Measurements from ENCODE around the gene ELOVL2. TPM values are rescaled to one million over a fixed set of nuclear protein-coding genes. Genes with fewer than 3 reads are reported as not detected.

The ELOVL2 gene
- total RNA-seq, 1 donor from 2014 or later: 0.04 TPM

DNA sequence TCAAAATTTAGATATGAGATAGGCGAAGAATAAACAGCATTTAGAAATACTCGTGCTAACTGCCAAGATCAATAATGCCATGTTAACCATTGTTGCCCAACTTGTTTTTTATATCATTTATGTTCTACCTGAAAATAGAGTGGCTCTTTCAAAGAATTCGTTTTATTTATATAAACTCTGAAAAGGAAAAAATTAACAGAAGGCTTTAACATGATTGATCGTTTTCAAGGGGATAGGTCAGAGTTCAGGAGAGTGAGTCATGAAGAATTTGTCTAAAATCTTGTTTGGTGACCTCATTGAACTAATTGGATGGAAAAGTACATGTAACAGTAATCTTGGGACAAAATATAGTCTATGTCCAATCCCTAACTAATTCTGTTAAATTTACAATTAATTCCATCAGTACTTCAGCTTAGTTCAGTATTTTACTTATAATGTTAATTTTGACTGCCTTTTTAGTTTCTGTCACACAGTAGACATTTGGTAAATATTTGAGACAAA is 11.1 kb upstream of the ELOVL2 start:
- ATAC-seq: no peak

- ATAC-seq: no peak
These were observed 10.6 kb upstream of the ELOVL2 start for GRCh38 chr6:11054722-11055121.

GRCh38 chr6:11053307-11053706 is 9.2 kb upstream of the ELOVL2 start:
- no peak for ATAC-seq

DNA sequence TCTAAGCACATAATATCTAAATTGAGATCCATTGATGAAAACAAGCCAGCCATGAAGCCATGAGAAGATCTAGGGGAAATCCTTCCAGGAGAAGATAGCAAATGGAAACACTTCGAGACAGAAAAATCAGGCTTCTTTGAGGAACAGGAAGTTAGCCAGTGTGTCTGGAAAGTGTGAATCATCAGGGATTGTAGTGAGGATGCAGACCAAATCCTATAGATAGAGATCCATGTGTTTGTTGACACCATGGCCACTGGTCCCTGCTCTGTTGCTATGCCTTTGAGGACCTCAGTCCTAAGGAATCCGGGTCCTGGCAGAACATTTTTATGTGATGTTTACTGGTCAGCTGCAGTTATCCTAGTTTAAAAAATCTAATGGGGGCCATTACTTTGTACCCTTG is 6.6 kb upstream of the ELOVL2 start:
- ATAC-seq: no peak

DNA sequence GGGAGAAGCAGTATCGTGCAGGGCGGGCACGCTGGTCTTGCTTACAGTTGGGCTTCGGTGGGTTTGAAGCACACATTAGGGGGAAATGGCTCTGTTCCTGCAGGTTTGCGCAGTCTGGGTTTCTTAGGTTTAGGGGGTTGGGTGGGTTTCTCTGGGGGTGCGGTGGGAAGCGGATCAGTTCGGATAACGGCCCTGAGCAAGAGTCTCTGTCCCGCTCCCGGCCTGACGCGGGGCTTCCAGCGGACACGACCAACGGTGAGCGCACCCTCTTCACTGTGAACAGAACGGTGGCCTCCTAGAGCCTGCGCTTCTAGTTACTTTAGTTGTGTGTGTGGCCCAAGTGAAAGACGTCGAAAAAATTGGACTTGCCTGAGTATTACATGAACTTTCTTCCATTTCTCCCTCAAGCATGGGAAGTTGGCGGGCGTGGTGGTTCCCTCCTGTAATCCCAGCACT is 635 bp upstream of the ELOVL2 start:
- ATAC-seq: no peak

GRCh38 chr6:11043378-11043960 is 636 bp downstream of the ELOVL2 start:
- ATAC-seq: peak; percentile 41

GRCh38 chr6:11042750-11043377 is 1.2 kb downstream of the ELOVL2 start:
- ATAC-seq: no peak

DNA sequence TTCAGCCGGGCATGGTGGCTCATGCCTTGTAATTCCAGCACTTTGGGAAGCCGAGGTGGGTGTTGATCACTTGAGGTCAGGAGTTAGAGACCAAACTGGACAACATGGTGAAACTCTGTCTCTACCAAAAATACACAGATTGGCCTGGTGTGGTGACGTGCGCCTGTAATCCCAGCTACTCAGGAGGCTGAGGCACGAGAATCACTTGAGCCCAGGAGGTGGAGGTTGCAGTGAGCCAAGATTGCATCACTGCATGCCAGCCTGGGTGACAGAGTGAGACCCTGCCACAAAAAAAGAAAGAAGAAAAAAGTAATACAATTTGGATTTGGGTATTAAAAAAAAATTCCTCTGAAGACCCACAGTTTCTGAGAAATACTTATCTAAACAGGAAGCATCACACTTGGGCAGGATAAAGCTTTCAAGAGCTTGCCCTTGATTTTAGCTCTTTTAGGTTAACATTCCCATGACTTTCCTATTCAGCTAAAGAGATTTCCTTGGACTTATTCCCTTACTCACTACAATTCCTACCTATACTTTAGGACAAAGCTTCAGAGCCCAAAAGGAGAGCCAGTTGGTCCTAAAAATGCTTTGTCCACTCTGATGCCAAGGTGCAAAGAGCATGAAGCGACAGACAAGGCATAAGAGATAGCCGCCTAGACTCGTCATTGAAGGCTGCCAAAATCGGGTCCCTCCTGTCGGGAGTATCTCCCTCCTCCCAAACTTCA is 1.9 kb downstream of the ELOVL2 start:
- no peak for ATAC-seq

GRCh38 chr6:11040134-11040533 is 4.0 kb downstream of the ELOVL2 start:
- no peak for ATAC-seq

DNA sequence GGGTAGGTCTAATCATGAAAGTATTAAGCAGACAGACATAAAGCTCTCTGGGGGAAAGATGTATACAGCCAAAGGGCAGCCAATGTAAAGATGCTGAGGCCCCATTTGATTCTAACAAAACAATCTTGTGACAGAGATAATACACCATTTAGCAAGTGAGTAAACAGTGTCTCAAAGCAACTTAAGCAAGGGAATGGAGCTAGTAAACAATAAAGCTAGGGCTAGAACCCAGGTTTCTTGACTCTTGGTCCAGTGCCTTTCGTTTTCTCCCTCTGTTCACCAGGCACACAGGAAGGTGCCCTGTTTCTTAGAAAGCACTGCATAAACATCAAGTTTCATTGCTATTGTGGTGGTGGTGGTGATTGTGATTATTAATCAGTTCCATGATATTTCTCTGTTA is 5.1 kb downstream of the ELOVL2 start:
- ATAC-seq: no peak

- ATAC-seq: no peak
These were observed 7.1 kb downstream of the ELOVL2 start for GRCh38 chr6:11036977-11037430.

DNA sequence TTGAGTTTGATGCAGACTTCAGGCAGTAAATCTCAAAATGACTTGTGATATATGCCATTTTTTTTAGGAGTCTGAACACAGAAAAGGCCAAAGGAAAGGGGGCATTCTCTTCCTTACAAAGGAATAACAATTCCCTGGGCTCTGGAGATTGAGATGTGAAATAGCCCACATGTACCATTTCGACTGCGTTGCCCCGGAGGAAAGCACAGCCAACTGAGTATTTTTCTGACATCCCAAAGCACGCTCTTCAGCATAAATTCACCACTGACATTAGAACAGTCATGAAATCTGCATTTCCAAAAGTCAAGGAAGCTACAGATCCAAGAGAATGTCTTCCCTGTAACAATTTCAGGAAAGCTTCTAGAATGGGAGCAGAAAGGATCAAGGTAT is 7.8 kb downstream of the ELOVL2 start:
- ATAC-seq: no peak

- ATAC-seq: no peak
These were observed 8.3 kb downstream of the ELOVL2 start for GRCh38 chr6:11035616-11036350.

DNA sequence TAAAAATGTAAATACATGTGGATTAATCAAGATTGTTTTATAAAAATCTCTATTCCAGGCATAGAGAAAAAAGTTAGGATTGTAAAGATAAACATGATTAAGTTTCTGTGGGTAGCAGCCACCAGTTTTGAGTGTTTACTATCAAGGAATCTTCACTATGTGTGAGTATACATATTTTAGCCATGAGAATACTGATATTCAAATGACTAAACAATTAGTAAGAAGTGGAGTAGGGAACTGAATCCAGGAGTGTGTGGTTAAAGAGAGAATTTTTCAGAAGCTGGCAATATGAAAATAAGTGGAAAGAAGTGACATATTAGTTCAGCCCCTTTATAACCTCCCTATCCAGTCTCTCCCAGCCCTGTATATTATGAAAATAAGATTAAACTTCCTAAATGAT is 10.3 kb downstream of the ELOVL2 start:
- no peak for ATAC-seq

GRCh38 chr6:11030904-11031303 is 13.2 kb downstream of the ELOVL2 start:
- ATAC-seq: no peak

- no peak for ATAC-seq
These were observed 15.1 kb downstream of the ELOVL2 start for GRCh38 chr6:11028959-11029358.

DNA sequence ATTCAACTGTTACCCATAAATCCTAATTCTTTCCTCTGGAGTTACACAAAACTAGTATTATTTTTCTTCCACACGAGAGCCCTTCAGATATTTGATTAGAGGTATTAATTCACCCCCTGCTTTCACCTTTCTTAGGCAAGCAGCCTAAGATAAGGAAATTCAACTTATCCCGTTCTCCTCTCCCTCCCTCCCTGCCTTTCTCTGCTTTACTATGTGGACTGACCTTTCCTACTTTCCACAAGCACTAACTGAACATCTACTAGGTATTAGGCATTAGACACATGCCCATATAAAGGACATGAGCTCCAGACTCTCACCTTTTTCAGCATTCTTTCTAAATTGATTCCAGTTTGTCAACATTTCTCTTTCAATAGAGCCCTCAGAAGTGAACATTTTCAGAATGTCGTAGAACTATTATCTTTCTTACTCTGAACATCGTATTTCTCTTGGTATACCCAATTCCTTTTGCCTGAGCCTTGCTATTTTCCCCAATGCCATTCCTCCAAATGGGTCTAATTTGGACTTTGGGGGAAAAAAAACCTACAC is 16.5 kb downstream of the ELOVL2 start:
- ATAC-seq: no peak

DNA sequence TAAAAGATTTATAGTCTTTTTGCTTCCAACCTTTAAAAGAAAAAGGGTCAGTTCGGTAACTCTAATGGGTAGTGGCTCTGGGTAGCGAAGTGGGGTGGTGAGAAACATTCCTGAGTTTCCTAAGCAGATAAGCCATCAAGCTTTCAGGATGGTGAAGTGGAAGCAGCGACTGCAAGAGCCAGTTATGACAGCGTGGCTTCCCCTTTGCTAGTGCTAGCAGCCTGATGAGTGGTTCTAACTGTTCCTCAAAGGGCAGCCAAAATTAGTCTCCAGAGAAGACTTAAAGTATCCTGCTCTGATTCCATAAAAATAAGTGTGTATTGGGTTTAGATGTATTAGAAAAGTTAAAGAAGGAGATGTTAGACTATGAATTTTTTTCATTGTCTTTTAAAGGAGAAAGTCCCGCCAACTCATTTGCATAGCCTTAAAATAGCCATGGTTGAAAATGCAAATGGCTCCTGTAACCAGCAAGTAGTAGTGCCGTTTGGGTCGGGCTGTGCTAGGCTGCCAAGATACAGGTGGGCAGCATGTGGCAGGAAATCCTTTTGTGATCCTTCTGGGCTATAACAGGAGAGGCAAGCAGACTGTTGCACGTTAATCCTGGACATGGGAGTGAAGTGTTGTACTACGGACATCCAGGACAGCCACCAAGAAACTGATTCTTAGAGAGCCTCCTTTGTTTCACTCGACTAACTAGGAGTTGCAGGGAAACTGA is 18.0 kb downstream of the ELOVL2 start:
- ATAC-seq: no peak

GRCh38 chr6:11025130-11025529 is 19.0 kb downstream of the ELOVL2 start:
- ATAC-seq: no peak

DNA sequence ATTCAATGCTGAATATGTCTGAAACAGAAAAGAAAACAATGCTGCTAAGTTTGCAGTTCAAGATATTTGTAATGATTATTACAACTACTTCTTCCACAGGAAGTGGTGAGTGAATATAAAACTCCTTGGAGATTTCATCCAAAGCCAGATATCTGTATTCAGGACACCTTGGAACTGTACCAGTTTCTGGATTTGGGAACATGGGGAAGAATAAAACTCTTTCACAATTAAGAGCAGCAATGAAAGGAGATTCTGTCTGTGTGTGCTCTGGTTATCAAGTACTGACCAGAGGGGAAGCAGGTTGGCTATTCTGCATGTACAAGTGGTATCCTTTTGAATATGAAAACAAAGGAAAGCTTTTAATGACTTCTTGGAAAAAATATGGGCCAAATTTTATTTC is 21.1 kb downstream of the ELOVL2 start:
- ATAC-seq: no peak

DNA sequence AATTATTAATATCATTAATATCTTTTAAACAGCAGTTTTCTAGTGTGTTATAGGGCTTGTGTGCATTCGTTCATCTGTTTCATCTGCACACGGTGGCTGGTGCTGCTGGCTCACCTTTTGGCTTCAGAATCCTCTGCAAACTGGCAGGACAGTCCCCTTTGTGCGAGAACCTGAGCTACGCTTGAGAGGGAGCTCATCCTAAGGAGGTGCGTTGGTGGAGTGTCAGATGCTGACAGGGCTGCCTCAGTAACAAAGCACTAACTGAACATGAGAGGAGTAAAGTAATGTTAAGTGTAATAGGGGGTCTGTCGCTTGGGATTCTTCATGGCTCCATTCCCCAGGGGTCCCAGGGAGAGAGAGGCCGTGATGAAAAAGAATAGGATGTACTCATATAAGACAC is 22.4 kb downstream of the ELOVL2 start:
- no peak for ATAC-seq

DNA sequence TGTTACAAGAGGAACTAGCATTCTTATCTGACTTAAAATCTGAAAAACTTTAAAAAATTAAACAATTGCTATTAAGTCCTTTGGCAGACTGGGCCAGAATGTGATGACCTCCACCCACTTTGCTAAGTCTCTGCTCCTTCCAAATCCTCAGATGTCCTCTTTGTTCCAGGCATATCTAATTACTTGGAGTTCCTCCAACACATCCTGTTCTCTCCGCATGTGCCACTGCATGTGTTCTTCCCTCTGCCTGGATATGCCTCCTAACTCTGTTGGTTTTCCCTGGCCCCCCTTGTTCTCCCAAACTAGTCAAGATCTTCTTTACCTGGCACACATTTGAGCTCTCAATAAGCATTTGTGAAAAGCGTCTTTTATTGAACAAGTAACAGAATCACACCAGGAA is 23.1 kb downstream of the ELOVL2 start:
- no peak for ATAC-seq

Measured in esophagus mucosa (tissue), 1 donor.